Measurements from ENCODE around the gene IMPG1.

Gene IMPG1

GRCh38 chr6:75952128-75952527 is 120.3 kb downstream of the IMPG1 start:
- TF ChIP-seq CTCF (IDR thresholded peaks at IDR 0.05), result no peak

- TF ChIP-seq CTCF (IDR thresholded peaks at IDR 0.05), result no peak
Observed at GRCh38 chr6:75947935-75948334, 124.5 kb downstream of the IMPG1 start.

- TF ChIP-seq CTCF (IDR thresholded peaks at IDR 0.05), result no peak
Observed at GRCh38 chr6:75946146-75946831, 126.2 kb downstream of the IMPG1 start.

- TF ChIP-seq CTCF (IDR thresholded peaks at IDR 0.05), result no peak
Observed at GRCh38 chr6:75943381-75943780, 129.1 kb downstream of the IMPG1 start.

- no peak for TF ChIP-seq CTCF (IDR thresholded peaks at IDR 0.05)
Observed at GRCh38 chr6:75941509-75941908, 131.0 kb downstream of the IMPG1 start.

GRCh38 chr6:75940564-75940963 is 131.9 kb downstream of the IMPG1 start:
- no peak for TF ChIP-seq CTCF (IDR thresholded peaks at IDR 0.05)

- no peak for TF ChIP-seq CTCF (IDR thresholded peaks at IDR 0.05)
Observed at GRCh38 chr6:75937846-75938245, 134.6 kb downstream of the IMPG1 start.

- TF ChIP-seq CTCF (IDR thresholded peaks at IDR 0.05), result no peak
Observed at GRCh38 chr6:75936682-75937081, 135.8 kb downstream of the IMPG1 start.
